GM06990 (cell line): Measurements from ENCODE around the gene IMPG2.

Experiments
- DNase-seq: peaks from one replicate; pipeline ENCODE4 v3.0.0-alpha.2; 2011; ENCODE audit not compliant: insufficient read length; ENCODE audit errors: extremely low read depth
- H3K27me3 ChIP-seq: replicated peaks from 2 replicates; pipeline ENCODE4 v1.6.0; 2011; ENCODE audit warnings: low read length; ENCODE audit not compliant: control insufficient read depth, insufficient read depth
- H3K36me3 ChIP-seq: 2 replicates; pipeline ENCODE4 v1.5.1; 2011; ENCODE audit warnings: low read length; ENCODE audit not compliant: control insufficient read depth, insufficient read depth
- H3K4me3 ChIP-seq: replicated peaks from 2 replicates; pipeline ENCODE4 v1.5.1; 2011; ENCODE audit warnings: low read depth, mild to moderate bottlenecking, control low read depth, low read length
- CTCF ChIP-seq: IDR thresholded peaks from 2 replicates; pipeline ENCODE4 v1.5.1; 2011; ENCODE audit warnings: low read length, control low read depth, mild to moderate bottlenecking, inconsistent platforms; ENCODE audit not compliant: insufficient read depth, poor library complexity, severe bottlenecking

IMPG2 gene

GRCh38 chr3:101235048-101235447 is 85.3 kb downstream of the IMPG2 start:
- no peak for DNase-seq
- no peaks in the 10 kb centered on the region for H3K27me3 ChIP-seq

GRCh38 chr3:101230618-101231017 is 89.8 kb downstream of the IMPG2 start:
- no peak for DNase-seq
- TF ChIP-seq CTCF: no peak
- H3K36me3 ChIP-seq: no peaks in the 10 kb centered on the region
- H3K27me3 ChIP-seq: no peaks in the 10 kb centered on the region
- no peak overlapping the region for H3K4me3 ChIP-seq

More at GRCh38 chr3:101235048-101235447, 85.3 kb downstream of the IMPG2 start:
- TF ChIP-seq CTCF: no peak
- Histone ChIP-seq H3K36me3 (no peaks in the 10 kb centered on the region), H3K4me3 (no peak overlapping the region)

- no peak for DNase-seq
- Histone ChIP-seq H3K4me3 (no peak overlapping the region), H3K27me3 (no peaks in the 10 kb centered on the region), H3K36me3 (no peaks in the 10 kb centered on the region)
- no peak for TF ChIP-seq CTCF
Observed at GRCh38 chr3:101229681-101230080, 90.7 kb downstream of the IMPG2 start.

- no peaks in the 10 kb centered on the region for H3K36me3 ChIP-seq
- no peaks in the 10 kb centered on the region for H3K27me3 ChIP-seq
- no peak for TF ChIP-seq CTCF
- DNase-seq: no peak
- no peak overlapping the region for H3K4me3 ChIP-seq
Observed at GRCh38 chr3:101228441-101228840, 91.9 kb downstream of the IMPG2 start.

GRCh38 chr3:101224739-101225138 is 95.6 kb downstream of the IMPG2 start:
- Histone ChIP-seq H3K36me3 (no peaks in the 10 kb centered on the region), H3K4me3 (no peak overlapping the region), H3K27me3 (no peaks in the 10 kb centered on the region)
- TF ChIP-seq CTCF: no peak
- no peak for DNase-seq

DNA sequence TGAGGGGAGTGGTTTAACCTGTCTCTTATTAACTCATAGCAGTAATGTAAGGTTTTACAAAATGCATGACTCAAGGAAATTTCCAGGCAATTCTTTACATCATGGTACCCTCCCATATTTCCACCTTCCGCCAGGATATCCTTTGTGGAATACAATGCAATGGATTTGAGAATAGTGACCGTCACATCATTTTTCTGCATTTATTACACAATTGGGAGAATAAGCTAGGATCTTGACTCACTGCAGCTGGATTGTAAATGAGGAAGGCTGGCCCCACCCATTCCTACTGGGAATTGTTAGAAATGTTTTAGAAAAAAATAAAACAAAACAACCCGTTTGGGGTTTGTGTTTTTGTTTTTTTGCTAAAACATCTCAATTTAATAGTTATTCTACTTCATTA is 97.4 kb downstream of the IMPG2 start:
- H3K27me3 ChIP-seq: no peaks in the 10 kb centered on the region
- TF ChIP-seq CTCF: no peak
- no peak overlapping the region for H3K4me3 ChIP-seq
- H3K36me3 ChIP-seq: no peaks in the 10 kb centered on the region
- no peak for DNase-seq
